NCI-H510A (cell line): ENCODE measurements around the gene FMNL1.
"Not testable (repeated sequence)": the region's sequence is repeated elsewhere in the genome, so short reads cannot be mapped to it uniquely, and the experiment has no call there.

Experiments
- DNase-seq: peaks from one replicate; lab custom pipeline; 2025; lab: John Stamatoyannopoulos, UW

Gene FMNL1, protein sequence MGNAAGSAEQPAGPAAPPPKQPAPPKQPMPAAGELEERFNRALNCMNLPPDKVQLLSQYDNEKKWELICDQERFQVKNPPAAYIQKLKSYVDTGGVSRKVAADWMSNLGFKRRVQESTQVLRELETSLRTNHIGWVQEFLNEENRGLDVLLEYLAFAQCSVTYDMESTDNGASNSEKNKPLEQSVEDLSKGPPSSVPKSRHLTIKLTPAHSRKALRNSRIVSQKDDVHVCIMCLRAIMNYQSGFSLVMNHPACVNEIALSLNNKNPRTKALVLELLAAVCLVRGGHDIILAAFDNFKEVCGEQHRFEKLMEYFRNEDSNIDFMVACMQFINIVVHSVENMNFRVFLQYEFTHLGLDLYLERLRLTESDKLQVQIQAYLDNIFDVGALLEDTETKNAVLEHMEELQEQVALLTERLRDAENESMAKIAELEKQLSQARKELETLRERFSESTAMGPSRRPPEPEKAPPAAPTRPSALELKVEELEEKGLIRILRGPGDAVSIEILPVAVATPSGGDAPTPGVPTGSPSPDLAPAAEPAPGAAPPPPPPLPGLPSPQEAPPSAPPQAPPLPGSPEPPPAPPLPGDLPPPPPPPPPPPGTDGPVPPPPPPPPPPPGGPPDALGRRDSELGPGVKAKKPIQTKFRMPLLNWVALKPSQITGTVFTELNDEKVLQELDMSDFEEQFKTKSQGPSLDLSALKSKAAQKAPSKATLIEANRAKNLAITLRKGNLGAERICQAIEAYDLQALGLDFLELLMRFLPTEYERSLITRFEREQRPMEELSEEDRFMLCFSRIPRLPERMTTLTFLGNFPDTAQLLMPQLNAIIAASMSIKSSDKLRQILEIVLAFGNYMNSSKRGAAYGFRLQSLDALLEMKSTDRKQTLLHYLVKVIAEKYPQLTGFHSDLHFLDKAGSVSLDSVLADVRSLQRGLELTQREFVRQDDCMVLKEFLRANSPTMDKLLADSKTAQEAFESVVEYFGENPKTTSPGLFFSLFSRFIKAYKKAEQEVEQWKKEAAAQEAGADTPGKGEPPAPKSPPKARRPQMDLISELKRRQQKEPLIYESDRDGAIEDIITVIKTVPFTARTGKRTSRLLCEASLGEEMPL

GRCh38 chr17:45221081-45222013 lies at the start of gene FMNL1:
TSS of gene FMNL1 (plus strand) at chr17:45221885. CDS start at chr17:45222125, 240 bp downstream.
- DNase-seq: no peak

- DNase-seq: no peak
Observed at GRCh38 chr17:45172232-45172540, 49.5 kb upstream of the FMNL1 start.

DNA sequence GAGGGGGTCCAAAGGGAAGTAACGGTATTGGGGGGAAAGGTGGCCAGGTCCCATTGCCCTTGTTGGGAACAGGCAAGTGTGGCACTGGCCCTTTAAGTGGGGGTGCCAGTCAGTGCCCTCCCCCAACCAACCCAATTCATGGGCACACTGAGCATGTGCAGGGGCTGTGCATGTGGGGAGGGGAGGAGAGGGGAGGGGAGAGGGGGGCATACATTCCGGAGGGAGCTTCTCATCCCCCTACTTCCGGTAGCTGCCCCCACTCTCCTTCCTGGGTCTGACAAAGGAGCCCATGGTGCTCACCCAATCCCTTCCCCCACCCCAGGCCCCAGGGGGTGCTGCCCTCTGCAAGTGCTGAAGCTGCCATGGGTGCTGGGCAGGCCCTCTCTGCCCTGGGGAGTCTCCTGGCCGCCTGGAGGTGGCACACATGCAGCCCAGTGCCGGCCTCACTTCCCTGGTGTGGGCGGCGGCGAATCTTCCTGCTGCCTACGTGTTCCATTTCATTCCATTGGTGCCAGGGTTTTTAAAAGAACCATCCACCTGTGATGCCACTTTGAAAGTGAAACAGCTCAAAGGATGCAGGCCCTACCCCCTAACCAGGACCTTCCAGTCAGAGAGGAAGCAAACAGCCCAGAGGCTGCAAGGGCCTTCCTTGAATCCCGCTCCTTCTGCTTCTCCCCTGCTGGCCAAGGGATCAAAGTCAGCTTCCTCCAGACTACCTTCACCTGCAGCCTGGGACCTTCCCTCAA lies 49.0 kb upstream of the FMNL1 start:
- DNase-seq: peak; percentile 71

- no peak for DNase-seq
Observed at GRCh38 chr17:45175759-45176115, 45.9 kb upstream of the FMNL1 start.

GRCh38 chr17:45177563-45177962 lies 44.1 kb upstream of the FMNL1 start:
- no peak for DNase-seq

DNA sequence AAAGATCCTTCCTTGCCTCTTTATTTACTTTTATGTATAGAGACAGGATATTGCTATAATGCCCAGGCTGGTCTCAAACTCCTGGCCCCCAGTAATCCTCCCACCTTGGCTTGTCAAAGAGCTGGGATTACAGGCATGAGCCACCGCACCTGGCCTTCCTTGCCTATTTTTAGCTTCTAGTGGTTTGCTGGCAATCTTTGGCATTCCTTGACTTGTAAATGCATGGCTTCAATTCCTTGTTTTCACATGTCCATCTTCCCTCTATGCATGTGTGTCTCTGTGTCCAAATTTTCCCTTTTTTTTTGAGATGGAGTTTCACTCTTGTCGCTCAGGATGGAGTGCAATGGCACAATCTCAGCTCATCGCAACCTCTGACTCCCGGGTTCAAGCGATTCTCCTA lies 37.5 kb upstream of the FMNL1 start:
- no peak for DNase-seq

- no peak for DNase-seq
Observed at GRCh38 chr17:45186801-45187354, 34.8 kb upstream of the FMNL1 start.

DNA sequence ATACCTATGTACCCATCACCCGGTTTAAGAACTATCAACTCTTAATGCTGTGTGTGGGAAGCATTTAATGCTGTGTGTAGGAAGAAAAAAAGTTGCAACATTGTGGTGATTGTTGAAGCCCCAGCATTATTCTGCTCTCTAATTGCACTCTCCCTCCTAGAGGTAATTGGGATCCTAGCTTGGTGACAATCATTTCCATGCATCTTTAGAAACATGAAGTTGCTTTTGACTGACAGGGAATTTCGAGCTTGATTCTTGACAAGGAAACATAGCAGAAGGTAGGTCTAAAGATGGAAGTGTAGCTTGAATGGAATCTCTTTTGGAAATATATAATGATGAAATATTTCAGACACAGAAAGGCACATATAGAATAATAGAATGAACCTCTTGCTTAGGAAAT lies 32.7 kb upstream of the FMNL1 start:
- DNase-seq: no peak

GRCh38 chr17:45190503-45191255 lies 31.0 kb upstream of the FMNL1 start:
- no peak for DNase-seq

- DNase-seq: no peak
Observed at GRCh38 chr17:45195424-45195823, 26.3 kb upstream of the FMNL1 start.

- DNase-seq: no peak
Observed at GRCh38 chr17:45197108-45197507, 24.6 kb upstream of the FMNL1 start.

DNA sequence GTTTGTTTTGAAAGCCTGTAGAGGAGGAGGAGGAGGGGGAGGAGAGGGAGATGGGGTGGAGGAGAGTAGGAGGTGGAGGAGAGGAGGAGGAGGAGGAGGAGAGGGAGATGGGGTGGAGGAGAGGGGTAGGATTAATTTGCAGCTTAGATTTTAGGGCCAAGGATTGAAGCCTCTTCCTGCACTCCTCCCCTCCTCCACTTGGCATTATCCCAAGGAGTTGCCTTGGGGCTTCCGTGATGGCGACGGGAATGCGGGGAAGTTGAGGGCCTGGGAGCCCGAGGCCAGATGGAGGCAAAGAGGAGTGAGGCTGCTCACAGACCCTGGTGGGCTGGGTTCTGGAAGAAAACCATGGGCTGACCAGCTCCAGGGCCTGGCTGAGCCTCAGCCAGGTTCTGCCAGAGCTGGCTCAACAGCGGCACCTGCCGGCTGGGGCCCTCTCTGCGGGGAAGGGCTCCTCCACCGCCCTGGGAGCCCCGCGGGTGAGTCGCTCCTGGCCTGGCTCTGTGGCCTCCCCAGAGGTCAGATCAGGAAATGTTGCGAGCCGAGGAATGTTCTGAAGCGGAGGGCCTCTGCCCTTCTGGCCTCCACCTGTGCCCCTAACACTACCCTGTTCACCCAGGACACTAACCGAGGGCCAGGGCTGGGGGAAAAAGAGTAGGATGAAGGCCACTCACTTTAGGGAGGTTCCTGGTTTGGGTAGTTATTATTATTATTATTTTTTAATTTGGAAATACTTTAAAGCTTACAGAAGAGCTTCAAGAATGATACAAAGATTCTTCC lies 23.9 kb upstream of the FMNL1 start:
- peak; percentile 80 for DNase-seq

DNA sequence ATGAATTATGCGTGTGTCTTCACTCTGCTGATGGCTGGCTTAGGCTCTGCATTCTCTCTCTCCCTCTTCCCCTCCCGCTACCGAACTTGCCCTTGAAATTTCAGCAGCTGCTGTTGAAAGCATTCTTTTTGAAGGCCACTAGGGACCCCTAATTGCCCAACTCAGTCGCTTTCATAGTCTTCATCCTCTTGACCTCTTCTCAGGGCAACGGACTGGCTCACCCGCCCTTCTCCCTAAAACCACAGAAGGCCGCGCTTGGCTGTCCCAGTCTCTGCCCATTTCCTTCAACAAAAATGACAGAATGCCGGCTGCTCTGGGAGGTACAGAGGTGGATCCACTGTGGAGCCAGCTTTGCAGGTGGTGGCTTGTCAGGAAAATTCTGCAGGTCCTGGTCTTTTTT lies 21.0 kb upstream of the FMNL1 start:
- DNase-seq: no peak

DNA sequence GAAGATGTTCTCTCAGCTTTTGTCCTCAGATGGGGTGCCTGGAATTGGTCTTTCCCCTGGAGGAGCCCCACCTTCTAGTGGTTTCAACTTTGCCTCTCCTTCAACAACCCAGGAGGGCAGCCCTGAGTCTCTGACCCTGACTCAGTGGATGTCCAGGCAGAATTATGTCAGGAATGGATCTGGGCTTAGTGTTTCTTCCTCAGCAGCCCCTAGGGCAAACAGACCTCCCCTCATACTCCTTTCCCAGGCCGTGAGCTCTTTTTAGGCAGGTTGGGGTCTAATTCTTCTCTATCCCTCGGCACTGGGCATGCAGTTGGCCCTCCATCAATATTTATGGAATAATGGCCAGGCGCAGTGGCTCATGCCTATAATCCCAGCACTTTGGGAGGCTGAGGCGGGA lies 20.2 kb upstream of the FMNL1 start:
- DNase-seq: no peak

- not testable (repeated sequence) for DNase-seq
Observed at GRCh38 chr17:45201880-45202279, 19.8 kb upstream of the FMNL1 start.

DNA sequence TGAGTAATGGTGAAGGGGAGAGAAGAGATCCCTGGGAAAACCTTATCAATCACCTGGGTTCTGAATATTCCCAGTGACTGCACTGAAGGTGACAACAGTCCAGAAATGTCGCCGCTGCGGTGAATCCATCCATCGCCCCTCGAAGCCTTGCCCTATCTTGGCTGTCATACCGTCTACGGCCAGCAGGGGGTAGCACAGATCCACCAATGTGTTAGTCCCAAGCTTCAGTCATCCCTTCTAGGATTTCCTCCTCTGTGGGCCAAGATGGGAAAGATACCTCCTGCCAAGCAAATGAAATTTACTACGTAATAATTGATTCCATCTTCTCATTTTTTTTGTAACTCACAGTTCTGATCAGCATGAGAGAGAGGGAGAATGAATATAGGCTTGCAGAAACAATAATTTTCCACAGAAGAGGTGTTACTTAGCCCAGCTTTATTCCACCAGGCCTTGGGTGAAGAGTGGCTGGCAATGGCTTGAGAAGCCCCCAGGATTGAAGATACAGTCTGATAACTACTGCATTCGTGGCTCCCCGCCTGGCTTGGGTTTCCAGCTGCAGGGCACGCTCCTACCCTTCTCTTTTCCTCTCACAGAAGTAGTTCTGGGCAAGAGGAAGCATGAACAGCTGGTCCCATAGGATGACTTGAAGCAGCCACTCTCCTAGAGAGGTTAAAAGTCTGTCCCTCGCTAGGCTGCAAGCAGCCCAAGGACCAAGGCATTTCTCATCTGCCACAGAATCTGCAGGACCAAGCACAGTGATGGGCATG lies 2.6 kb upstream of the FMNL1 start:
- DNase-seq: no peak

DNA sequence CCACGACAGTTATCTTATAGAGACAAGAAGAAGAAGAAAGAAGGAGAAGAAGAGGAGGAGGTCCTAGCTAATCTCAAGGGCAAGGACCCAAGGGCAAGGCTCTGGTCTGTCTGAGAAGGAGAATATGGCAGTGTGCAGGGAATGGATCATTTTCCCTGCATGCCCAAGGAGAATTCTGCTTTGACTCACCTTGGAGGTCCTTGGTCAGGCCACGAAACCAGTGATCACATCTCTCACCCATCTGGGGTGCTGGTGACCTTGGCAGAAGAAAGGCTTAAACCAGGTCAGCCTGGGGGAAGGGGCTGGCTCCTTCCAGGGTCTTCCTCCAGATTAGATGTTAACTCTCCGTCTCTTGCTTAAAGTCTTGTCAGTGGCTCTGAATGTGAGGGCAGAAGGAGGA lies 1.6 kb upstream of the FMNL1 start:
- no peak for DNase-seq

DNA sequence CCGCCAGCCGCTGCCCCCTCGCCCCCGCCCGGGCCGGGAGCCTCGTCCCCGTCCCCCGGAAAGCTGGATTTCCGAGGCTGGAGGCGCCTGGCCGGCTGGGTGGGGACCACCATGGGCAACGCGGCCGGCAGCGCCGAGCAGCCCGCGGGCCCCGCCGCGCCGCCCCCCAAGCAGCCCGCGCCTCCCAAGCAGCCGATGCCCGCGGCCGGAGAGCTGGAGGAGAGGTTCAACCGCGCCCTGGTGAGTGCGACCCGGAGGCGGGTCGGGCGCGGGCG lies 266 bp downstream of the FMNL1 start:
- no peak for DNase-seq
